NCI-H69 (cell line): ENCODE results near the gene CNTNAP2.
"Not testable (repeated sequence)": the region's sequence is repeated elsewhere in the genome, so short reads cannot be mapped to it uniquely, and the experiment has no call there.

Experiments
- DNase-seq: peaks from one replicate; lab custom pipeline; 2025; lab: John Stamatoyannopoulos, UW

Gene CNTNAP2

DNA sequence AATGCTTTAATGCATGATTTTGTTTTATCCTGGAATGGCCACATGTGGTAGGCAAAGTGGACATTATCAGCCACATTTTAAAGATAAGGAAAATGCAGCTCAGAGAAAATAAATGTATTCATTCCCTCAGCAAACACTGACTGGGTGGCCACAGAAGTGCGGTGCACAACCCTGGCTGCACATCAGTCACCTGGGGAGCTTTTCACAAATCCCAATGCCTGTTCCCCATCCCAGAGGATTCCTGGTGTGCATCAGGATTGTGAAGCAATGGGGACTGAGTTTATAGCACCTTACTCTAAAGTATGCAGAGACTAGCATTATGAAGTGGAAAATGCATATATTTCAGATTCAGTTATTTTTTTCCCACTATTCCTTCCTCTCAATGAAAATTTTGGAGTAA, 2280.5 kb downstream of the CNTNAP2 start:
- DNase-seq: peak; percentile 31

DNA sequence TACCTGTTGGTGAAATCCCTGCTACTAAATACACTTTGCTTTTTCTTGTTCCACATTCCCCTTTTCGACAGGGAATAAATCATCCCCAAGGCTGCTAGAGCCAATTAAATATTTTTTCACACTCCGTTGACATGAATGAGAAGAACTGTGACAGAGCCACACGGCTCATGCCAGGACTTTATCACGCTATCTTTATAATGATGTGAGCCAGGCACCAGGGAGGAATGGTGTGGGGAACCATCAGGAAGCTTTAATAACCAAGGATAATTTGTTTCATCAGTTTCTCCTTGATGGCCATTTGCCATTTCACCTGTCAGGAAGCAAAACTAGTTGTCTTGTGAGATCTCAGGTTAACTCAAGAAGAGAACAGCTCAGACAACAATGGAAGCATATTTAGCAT, 2280.9 kb downstream of the CNTNAP2 start:
- DNase-seq: peak; percentile 38

DNA sequence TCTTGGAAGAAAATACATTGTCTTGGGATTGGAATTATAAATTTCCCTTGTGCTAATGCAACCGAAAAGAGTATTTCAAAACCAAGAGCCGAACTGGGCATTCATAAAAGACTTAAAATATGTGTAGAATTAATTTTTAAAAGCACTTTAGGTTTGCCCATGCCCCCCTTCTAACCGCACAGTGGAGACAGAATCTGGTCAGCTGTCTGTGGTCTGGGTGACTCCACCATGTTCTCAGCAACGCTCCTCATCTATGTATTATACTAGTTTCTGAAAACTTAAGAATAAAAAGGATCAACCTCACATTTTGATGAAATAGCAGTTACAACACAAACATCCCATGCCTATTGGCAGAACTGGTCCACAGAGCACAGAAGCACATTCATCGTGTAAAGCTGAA, 2281.4 kb downstream of the CNTNAP2 start:
- no peak for DNase-seq

DNA sequence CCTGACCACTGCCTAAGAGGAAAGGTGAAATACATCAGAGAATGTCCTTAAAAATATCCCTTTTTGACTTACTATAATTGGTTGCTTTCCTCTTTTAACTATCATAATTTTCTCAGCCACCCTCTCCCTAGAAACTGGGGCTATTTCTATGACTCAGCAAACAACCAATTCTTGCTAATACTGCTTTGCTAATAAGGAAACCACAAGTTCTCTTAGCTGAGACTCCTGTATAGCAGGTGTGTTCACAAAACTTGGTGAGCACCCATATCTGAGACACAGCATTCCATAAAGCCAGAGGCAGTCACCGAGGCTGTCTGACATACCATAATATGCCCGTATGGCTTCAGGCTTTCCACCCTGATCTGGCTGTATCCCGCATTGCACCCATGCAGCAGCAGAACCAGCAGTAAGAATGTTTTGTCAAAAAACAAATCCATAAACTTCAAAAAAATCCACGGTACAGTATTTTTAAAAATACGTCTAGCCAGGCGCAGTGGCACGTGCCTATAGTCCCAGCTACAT, 2282.3 kb downstream of the CNTNAP2 start:
- no peak for DNase-seq

DNA sequence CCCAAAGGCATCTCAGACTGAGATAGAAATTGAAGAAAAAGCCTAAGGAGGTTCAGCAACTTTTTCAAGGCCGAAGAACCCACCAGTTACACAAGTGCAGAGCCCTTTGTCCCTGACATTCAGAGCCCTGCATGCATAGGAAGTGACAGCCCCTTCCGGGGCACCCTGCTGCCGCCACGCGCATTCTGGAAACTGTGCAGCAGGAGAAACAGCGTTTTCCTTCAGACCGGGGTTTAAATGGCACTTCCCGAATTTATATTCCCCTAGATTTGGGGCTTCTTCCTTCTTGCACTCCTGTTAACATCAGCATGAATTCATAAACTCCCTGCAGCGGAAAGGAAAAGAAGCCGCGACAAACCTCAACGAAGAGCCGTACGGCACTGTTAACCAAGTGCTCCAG, 2283.5 kb downstream of the CNTNAP2 start:
- DNase-seq: no peak

DNA sequence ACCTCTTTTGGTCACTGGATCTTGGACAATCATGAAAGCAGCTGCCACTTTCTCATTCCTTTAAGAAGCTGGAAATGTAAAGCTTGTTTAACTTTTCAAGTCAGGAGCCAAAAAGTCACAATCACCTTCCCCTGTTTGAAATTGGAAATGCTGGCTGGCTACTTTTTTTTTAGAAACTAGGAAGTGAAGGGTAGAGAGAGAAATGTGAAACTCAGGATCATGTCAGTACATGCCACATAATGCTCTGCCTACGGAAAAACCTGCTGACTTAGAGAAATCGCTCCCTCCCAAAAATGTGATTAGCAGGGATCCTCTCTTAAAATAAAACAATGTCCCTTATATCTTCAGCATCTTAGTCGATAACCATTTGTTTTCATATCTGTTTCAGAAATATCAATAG, 2285.6 kb downstream of the CNTNAP2 start:
- DNase-seq: peak; percentile 30

DNA sequence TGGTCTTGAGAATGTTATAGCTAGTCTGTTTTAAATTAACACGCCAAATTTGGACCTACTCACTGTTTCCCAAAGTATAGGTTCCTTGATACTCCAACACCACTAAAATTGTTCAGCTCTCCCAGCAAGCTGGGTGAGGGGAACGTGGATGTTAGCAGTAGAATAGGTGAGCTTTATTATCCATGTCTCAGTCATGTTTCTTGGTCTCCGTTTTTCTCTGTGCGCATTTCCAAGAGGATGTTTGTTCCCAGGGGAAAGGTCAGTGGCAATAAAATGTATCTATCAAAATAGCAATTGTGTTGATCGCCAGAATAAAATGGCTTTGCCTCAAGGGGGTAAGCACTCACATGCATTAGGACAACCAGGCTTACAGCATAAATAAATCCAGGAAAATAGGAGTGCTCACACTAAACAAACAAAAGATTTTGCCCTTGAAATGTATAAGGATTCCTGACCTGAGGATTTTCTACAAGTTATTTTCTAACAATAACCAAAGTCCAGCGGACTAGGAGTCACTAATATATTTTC, 2286.9 kb downstream of the CNTNAP2 start:
- peak; percentile 74 for DNase-seq

DNA sequence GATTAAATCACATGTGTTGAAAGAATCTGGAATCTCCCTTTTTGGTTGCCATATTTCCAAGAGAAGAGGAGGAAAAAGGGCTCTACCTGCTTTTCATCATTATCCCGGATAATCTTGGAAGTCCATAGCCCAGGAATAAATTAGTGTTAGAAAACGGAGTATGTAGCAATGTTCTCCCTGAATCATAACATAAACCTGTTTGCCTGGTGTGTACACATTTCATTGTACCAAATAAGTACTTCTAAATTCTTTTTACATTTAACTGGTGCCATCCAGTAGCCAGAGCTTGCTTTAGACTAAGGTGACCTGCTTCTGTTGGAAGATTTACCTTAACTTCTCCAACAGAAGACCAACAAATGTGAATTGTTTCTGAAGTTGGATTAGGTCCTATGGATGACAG, 2291.7 kb downstream of the CNTNAP2 start:
- no peak for DNase-seq

DNA sequence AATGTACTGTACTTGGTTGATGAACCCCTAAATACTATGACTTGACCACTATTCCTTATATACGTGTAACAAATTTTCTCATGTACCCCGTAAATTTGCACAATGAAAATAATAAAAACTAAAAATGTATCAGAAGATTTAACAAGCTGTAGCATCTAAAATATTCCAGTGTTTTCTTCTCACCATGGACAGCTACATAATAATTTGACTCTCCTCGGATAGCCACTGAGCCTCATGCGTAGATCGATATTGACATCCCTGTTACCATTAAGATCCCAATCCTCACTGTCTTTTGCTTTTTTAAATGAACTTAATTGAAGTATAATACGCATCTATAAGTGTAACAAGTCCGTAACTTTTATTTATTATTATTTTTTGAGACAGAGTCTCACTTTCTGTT, 2294.3 kb downstream of the CNTNAP2 start:
- no peak for DNase-seq

DNA sequence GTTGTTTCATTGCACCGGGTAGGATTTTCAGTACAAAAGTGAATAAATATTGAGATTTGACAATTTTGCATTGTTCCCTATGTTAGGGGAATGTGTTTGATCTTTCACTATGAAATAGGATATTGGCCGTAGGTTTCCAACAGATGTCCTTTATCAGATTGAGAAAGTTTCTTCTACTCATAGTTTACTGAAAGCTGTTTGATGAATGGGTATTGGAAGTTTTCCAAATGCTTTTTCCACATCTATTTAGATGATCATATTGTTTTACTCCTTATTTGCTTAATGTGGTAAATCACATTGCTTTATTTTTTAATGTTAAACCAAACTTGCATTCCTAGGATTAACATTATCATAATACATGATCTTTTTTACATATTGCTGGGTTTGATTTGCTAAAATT, 2296.1 kb downstream of the CNTNAP2 start:
- DNase-seq: no peak

DNA sequence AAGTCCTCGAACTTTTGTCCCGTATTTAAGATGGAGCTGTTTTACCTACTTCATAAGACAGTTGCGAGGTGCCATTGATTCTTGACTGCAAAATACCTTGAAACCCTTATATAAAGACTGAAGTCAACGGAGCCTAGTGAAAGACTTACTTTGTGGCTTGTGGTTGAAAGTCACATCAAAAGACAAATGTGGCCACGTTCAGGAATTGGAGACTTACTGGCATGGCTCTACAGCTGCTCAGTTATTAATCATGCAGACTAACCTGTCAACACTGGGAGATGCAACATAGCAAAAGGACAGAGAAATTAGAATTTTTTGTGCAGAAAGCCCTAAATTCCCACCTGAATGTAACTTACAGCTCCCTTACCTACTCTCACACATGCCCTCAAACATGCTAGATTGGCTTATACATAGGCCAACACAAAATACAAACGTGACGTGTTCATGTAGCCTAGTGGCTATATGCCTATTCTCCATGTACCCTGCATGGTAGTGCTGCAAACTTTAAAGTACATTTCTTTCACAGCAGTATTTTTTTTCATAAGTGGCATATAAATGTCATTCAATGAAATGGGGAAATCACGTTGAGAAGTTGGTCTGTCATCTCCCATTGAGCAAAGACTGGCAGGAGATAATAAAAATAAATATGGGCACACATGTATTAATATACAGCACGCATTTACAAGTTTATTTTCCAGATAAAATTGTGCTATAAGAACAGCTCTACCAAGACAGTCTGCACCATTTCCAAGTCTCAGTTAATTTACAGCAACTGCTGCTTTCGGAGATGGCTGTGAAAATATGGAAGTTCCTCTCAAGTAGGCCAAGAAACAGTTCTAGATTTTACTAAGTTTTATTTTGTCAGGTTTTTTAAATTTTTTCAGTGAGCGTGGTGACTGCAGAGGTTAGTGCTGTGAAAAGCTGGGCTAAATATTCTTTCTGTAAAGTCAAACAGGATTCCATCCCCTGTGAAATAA, 2303.5 kb downstream of the CNTNAP2 start:
- no peak for DNase-seq

DNA sequence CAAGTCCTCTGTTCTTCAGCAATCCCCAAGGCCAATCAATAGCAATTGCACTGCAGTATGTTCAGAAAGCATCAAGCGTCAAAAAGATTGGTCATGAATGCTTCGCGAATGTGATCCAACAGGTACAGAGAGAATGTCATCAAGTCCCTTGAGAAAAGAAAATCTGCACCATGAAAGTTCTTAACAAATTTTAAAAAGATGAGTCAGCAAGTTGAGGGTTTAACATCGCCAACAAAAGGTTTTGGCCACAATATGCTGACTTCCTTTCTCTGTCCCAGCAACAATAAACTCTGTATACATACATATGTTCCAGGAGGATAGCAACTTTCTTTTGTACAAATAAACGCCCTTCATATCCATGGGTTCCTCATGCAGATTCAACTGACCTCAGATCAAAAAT, 2305.4 kb downstream of the CNTNAP2 start:
- DNase-seq: no peak

DNA sequence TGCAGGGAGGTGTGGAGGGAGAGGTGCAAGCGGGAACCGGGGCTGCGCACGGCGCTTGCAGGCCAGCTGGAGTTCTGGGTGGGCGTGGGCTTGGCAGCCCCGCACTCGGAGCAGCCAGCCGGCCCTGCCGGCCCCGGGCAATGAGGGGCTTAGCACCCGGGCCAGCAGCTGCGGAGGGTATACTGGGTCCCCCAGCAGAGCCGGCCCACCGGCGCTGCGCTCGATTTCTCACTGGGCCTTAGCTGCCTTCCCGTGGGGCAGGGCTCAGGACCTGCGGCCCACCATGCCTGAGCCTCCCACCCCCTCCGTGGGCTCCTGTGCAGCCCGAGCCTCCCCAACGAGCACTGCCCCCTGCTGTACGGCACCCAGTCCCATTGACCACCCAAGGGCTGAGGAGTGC, 2309.8 kb downstream of the CNTNAP2 start:
- not testable (repeated sequence) for DNase-seq

DNA sequence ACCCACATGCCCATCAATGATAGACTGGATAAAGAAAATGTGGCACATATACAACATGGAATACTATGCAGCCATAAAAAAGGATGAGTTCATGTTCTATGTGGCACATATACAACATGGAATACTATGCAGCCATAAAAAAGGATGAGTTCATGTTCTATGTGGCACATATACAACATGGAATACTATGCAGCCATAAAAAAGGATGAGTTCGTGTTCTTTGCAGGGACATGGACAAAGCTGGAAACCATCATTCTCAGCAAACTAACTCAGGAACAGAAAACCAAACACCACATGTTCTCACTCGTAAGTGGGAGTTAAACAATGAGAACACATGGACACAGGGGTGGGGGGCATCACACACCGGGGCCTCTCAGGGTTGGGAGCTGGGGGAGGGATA, 2314.1 kb downstream of the CNTNAP2 start:
- not testable (repeated sequence) for DNase-seq

DNA sequence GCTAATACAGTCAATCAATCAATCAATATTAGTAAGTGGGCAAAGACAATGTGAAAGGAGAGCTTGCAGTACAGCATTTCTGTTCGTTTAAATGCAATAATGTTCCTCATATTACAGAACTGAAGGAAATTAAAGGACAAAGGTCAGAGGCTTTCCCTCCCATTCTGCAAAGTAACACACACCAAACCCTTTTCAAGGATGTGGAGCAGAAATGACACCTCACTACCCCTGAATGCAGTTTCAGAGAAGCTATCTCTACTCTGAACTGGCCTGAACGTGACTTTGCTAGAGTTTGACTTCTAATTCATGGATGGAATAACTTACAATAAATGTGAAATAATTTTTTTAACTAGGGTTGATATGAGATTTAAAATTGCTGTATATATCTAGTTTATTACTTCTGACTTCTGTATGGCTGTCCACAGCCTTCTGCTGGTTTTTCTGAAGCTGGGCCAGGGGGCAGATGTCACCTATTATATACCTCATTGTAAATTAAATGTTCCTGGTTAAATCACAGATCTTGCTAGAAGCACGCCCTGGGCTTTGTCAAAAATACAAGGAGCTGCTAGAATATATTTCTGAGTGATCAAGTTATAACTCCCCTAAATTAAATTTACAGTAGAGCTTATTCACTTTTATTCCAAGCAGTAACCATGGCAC, 2317.1 kb downstream of the CNTNAP2 start:
- DNase-seq: peak; percentile 64

DNA sequence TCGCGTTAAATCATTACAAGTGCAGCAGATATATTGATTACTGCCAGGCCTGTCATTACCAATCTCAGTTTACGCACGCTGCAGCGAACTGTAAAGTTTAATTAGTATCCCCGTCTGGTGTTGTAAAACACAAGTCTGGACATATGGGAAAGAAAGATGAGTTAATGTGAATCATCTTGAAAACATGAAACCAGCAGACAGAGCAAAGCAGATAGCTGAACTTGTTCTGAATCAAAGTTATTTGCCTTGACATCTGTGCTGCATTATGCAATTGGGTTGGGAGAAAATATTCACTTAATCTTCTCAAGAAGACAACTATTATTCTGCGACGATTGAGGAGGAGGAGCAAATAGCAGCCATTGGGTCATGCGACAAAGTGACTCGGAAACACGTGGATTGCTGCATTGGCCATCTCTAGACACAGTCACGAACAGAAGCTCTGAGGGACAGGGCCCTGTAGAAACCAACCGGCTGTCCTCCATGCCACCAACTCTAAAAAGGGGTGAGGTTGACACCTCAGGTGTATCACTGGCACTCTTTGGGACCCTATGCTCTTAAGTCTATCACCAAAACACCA, 2317.7 kb downstream of the CNTNAP2 start:
- DNase-seq: peak; percentile 67

DNA sequence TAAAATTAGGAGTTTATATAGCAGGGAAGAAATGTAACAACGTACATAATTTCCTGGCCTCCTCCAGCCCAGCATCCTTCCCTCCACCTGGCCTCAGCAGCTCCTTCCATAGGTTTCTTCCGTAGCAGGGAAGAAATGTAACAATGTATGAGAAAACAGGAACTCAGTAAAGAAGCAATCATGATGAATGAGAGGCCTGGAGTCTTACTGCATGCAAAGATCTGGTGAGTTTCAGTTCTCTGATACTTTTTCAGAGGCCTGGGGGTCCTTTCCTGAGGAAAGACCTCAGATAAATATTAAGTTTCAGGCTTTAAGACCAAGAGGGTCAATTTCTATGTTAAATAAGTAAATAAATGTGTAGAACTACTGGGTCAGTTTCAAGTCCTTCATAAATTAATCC, 2318.3 kb downstream of the CNTNAP2 start:
- no peak for DNase-seq

DNA sequence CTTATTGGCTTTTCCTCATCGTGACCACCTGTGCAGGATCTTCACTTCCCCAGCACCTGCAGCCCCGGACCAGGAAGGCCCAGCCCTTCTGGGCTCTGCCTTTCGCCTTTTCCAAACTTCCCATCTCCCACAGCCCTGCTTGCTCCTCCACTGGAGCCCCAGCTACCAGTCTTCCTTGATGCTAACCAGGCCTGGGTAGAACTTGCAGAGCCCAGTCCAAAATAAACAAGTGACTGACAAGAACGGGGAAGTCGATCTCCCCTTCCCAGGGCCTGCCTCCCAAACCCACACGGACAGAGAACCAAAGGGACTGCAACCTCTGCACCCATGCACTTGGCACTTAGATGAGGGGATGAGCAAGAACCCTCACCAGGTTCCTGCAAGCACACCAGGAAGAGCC, 2319.1 kb downstream of the CNTNAP2 start:
- DNase-seq: no peak

DNA sequence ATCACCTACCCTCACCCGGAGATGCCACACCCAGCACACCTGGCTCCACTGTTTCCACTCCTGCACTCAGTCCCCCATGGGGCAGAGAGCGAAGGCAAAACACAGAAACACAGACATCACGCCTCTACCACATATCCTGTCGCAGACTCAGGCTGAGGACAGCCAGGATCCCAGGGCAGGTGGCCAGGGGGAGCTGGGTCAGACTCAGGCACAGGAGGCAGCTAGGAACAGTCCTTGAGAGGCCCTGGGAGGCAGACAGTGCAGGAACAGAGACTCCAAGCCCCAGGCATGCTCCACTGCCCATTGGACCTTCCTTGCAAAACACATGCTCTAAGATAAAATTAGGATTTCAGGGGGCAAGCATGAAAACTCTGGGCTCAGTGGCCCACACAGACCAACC, 2319.5 kb downstream of the CNTNAP2 start:
- DNase-seq: no peak

DNA sequence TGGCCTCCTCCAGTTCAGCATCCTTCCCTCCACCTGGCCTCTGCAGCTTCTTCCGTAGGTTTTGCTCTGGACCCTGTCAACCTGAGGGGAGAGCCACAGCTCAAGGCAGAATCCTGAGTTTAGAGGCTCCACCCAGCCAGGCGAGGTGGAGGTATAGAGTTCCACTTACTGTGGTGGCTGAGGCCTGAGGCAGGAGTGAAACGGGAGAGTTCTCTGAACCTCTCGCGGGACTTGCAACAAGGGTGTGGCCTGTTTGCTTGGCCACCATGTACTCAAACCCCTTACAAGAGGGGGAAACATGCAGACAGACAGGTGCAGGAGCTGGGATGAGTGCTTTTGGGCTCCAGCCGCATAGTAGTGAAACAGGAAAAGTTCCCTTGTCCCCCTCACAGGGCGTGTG, 2320.0 kb downstream of the CNTNAP2 start:
- DNase-seq: peak; percentile 65

DNA sequence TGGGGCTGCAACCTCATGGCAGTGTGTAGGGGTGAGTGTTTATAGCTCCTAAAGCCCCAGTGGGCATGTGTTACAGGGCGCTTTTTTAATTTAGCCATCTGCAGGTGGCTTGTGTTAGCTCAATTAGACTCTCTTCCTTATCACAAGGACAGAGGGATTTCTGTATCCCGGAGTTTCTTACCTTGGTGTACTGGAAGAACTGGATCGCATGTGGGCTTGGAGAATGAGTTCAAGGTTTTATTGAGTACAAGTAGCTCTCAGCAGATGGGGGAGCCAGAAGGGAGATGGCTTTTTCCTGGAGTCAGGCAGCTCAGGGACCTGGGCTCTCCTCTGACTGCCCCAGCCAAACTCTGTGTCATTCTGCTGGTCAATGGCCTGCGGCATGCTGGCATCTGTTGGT, 2320.4 kb downstream of the CNTNAP2 start:
- DNase-seq: peak; percentile 32

DNA sequence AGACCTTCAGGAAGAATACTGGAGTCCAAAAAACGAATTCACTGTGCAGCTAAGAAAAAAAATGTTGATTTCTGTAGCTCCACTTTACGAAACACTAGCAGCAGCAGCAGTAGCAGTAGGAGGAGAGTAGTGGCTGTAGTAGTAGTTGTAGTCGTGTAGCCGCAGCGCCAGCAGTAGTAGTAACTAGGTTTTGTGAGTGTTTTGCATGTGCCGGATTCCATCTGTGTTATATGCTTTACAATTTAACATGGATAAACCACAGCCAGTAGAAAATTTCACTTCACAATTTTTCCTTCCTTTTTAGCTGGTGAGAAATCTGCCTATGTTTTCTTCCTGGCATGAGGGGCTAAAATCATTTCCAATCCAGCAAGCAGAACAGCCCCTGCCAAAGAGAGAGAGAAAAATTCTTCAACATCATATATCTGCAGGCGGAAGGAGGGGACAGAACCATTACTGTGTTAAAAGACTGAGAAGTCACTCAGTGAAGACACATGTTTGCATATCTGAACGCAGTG, 2325.6 kb downstream of the CNTNAP2 start:
- DNase-seq: no peak
